ENCODE results near the gene CBX8.
A peak's percentile ranks its signal among the peaks of the same experiment; 100 is the strongest.

Gene CBX8

GRCh38 chr17:79804856-79805696 is 8.2 kb upstream of the CBX8 start:
- DNase-seq (ENCODE audit: low spot score) = no peak

- peak; percentile 41 for DNase-seq (ENCODE audit: low spot score)
These were observed 7.3 kb upstream of the CBX8 start for GRCh38 chr17:79803997-79804855.

- no peak for DNase-seq (ENCODE audit: low spot score)
These were observed 6.6 kb upstream of the CBX8 start for GRCh38 chr17:79803421-79803996.

GRCh38 chr17:79802736-79803420 is 6.0 kb upstream of the CBX8 start:
- no peak for DNase-seq (ENCODE audit: low spot score)

DNA sequence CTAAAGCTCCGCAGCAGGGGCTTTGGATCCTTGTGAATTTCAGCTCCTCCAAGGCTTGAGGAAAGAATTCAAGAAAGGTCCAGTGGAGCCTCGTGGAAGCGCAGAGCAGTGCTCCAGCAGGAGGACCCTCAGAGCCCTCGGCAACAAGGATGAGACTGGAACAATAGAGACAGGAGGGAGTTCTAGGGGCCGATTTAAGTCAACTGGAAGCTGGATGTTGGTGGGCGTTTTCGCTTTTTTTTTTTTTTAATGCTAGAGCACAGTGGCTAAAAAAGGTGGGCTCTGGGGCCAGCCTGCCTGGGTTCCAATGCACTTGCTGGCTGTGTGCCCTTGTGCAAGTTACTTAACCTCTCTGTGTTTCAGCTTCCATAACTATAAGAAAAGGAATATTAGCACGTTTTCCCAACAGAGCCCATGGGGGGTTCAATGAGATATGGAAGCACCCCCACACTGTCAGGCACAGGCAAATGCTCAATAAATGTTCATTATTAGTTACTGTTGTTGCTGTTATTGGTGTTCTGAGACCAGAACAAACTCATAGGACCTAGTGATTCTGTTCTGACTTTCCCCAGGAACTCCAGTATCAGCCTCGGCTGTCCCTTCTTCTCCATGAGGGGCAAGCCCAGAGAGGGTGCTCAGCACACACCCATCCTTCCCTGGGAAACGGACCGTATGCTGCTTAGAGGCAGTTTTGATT is 5.3 kb upstream of the CBX8 start:
- no peak for DNase-seq (ENCODE audit: low spot score)

DNA sequence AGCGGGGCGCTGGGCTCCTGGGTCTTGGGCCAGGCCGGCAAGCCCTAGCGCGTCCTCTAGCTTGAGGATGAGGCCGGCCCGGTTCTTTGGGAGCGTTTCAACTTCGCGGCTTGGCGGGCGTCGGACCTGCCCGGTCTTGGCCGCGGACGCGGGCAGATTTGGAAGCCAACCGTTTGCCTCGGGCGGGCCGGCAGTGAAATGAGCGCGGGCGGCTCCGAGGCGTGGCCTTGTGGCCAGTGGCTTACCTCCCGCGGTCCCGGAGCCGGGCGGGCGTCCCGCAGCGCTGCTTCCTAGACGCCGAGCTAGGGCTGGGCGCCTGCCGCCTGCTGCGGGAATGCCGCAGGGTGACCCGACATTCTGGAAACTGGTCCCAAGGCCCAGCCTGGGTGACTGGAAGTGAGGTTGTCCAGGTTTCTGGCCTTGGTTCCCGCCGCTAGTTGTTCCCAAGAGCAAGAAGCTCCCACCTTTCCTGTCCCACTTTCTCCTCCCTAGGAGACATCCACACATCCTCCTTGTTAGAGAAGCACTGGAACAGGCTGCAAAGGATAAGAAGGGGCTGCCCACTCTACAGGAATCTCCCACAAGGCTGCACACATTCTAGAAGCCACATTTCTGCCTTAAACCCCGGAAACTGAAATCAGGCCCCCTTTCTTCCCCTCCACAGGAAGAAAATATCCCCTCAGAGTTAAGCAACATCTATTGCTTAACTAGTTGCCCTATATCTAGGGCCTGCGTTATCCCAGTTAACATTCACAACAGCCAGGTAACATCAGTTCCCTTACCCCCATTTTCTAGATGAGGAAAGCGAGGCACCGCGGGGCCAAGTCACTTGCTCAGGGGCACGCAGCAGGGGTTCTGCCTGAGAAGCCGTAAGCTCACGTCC is 4.5 kb upstream of the CBX8 start:
- DNase-seq (ENCODE audit: low spot score) = no peak

GRCh38 chr17:79800325-79801155 is 3.7 kb upstream of the CBX8 start:
- peak; percentile 33 for DNase-seq (ENCODE audit: low spot score)

GRCh38 chr17:79799538-79800324 is 2.9 kb upstream of the CBX8 start:
- DNase-seq (ENCODE audit: low spot score) = no peak

- no peak for DNase-seq (ENCODE audit: low spot score)
These were observed 2.3 kb upstream of the CBX8 start for GRCh38 chr17:79799174-79799537.

- DNase-seq (ENCODE audit: low spot score) = no peak
These were observed 1.7 kb upstream of the CBX8 start for GRCh38 chr17:79798299-79799173.

GRCh38 chr17:79797492-79798298 is 818 bp upstream of the CBX8 start:
- DNase-seq (ENCODE audit: low spot score) = no peak

DNA sequence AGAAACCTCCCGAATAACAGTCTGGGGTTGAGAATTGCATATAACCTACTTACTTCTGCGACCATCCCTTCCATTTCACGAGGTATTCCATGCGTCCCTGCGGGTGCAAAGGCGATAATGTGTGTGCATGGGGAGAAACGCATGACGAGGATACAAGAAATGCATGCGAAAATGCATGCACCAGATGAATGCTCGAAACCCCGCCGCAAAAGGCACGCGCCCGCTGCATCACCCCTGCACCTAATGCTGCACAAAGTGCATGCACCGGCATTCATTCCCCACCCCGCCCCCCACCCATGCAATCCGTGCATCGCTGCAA is 474 bp downstream of the CBX8 start:
- no peak for DNase-seq (ENCODE audit: low spot score)

GRCh38 chr17:79795795-79796443 is 958 bp downstream of the CBX8 start:
- no peak for DNase-seq (ENCODE audit: low spot score)

- DNase-seq (ENCODE audit: low spot score) = no peak
These were observed 2.0 kb downstream of the CBX8 start for GRCh38 chr17:79794659-79795511.

GRCh38 chr17:79793924-79794304 is 3.0 kb downstream of the CBX8 start:
- DNase-seq (ENCODE audit: low spot score) = no peak
